Bronchial epithelial cell (primary cell): Measurements from ENCODE around the gene VWA8. TPM values are rescaled to one million over a fixed set of nuclear protein-coding genes. Genes with fewer than 3 reads are reported as not detected.

Experiments used
- DNase-seq: peaks from one replicate; pipeline ENCODE4 v3.0.0-alpha.2; 2010; ENCODE audit warnings: low read depth
- FAIRE-seq: peaks from 2 replicates; lab custom pipeline; 2011; peaks lifted over from hg19 to GRCh38; lab: Jason Lieb, UNC
- H3K27me3 ChIP-seq: 2 replicates; pipeline ENCODE4 v1.5.1; 2011; ENCODE audit warnings: low read length; ENCODE audit not compliant: control insufficient read depth, insufficient read depth
- H3K36me3 ChIP-seq: 2 replicates; pipeline ENCODE4 v1.5.1; 2011; ENCODE audit warnings: low read length; ENCODE audit not compliant: control insufficient read depth, insufficient read depth
- H3K4me3 ChIP-seq: 2 replicates; pipeline ENCODE4 v1.5.1; 2011; ENCODE audit warnings: mild to moderate bottlenecking, low read depth, low read length, control low read depth
- total RNA-seq: library from RNA; depleted of rRNA; stranded (reverse); fragments of >200 nt; gene quantifications from 2 replicates; pipeline ENCODE4 v1.2.1, GENCODE V29; 2014
- TF ChIP-seq, protein P1 (sequence below): IDR thresholded peaks from 2 replicates; pipeline ENCODE4 v1.5.1; 2011; ENCODE audit warnings: mild to moderate bottlenecking, moderate library complexity, low read length, control low read depth, inconsistent platforms; ENCODE audit not compliant: insufficient read depth, severe bottlenecking

The VWA8 gene
- total RNA-seq, 1 donor from 2014 or later: 17.1 TPM

DNA sequence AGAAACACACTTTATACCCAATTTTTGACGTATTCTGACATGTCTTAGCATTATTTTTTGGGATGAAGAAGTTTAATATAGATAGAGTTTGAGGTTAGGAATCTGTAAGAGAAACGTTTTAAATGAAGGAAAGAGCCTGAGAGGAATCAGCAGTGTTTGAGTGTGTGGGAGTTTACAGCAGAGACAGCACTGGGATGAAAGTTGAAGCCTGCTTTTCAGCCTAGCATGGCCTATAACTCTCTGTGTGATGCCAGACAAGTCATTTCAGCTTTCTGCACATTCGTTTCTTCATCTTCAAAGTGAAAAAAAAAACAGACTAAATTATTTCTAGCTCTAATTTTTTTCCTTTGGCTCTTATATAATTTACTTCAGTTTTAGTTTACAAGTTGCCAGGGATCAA, 326.5 kb downstream of the VWA8 start:
- TF ChIP-seq, protein P1, sequence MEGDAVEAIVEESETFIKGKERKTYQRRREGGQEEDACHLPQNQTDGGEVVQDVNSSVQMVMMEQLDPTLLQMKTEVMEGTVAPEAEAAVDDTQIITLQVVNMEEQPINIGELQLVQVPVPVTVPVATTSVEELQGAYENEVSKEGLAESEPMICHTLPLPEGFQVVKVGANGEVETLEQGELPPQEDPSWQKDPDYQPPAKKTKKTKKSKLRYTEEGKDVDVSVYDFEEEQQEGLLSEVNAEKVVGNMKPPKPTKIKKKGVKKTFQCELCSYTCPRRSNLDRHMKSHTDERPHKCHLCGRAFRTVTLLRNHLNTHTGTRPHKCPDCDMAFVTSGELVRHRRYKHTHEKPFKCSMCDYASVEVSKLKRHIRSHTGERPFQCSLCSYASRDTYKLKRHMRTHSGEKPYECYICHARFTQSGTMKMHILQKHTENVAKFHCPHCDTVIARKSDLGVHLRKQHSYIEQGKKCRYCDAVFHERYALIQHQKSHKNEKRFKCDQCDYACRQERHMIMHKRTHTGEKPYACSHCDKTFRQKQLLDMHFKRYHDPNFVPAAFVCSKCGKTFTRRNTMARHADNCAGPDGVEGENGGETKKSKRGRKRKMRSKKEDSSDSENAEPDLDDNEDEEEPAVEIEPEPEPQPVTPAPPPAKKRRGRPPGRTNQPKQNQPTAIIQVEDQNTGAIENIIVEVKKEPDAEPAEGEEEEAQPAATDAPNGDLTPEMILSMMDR: no peak
- Histone ChIP-seq H3K4me3 (no peak overlapping the region), H3K27me3 (no peaks in the 10 kb centered on the region), H3K36me3 (no peaks in the 10 kb centered on the region)
- FAIRE-seq (no peak), DNase-seq (no peak)

- H3K36me3 ChIP-seq: no peaks in the 10 kb centered on the region
- TF ChIP-seq, protein P1: no peak
- no peak for FAIRE-seq
- H3K27me3 ChIP-seq: no peaks in the 10 kb centered on the region
- H3K4me3 ChIP-seq: no peak overlapping the region
- no peak for DNase-seq
These were observed 327.1 kb downstream of the VWA8 start for GRCh38 chr13:41633776-41634175.

DNA sequence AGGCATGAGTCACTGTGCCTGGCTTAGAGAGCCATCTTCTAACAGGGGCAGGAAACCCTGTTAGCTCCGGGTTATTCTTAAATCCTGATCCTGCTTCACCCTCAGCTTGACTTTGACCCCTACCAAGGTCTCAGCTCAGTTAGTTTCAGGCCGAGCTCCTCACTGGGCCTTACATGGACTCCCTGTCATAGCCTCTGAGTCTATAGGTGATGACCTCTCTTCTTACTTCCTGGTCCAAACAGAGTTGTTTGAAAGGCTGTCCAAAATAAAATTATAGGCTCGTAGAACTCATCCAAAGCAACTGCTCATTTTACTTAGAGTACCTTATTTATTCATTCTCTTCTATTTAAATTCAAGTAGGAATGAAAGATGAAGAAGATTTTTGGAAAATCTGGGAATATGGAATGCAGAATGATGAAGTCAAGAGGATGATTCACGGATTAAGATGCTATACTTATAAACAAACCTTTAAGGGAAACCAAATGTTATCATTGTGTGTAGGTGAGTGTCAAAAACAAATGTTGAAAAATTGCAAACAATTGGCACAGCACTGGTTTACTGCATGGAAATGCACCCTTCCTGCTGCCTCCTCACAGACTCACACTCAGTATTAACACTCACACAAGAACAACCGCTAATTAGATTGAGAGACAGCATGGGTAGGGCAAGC, 329.5 kb downstream of the VWA8 start:
- TF ChIP-seq, protein P1: no peak
- Histone ChIP-seq H3K27me3 (no peaks in the 10 kb centered on the region), H3K4me3 (no peak overlapping the region), H3K36me3 (no peaks in the 10 kb centered on the region)
- no peak for FAIRE-seq
- DNase-seq: no peak

DNA sequence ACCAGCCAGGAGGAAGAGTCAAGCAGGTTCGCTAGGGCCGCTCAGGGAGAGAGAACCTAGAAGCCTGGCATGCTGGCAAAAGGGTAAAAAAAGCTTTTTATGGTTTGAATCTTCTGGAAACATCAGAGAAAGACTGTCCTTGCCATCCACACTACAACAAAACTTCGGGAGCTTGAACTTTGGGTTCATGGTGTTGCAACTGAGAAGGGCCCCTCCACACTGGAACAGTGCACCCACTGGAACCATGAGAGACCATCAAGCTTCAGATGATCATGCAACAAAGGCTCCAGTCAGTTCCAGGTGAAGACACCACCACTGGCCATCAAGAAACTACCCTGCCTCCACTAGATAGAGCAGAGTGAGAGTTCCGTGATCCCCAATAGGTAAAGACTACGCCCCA, 333.5 kb downstream of the VWA8 start:
- Histone ChIP-seq H3K36me3 (no peaks in the 10 kb centered on the region), H3K27me3 (no peaks in the 10 kb centered on the region), H3K4me3 (no peak overlapping the region)
- FAIRE-seq: no peak
- no peak for DNase-seq
- TF ChIP-seq, protein P1: no peak

DNA sequence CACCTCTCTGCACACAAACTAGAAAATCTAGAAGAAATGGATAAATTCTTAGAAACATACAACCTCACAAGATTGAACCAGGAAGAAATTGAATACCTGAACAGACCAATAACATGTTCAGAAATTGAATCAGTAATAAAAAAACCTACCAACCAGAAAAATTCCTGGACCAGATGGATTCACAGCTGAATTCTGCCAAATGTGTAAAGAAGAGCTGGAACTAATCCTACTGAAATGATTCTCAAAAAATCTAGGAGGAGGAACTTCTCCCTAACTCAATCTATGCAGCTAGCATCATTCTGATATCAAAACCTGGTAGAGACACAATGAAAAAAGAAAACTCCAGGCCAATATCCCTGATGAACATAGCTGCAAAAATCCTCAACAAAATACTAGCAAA, 336.9 kb downstream of the VWA8 start:
- Histone ChIP-seq H3K4me3 (no peak overlapping the region), H3K27me3 (no peaks in the 10 kb centered on the region), H3K36me3 (no peaks in the 10 kb centered on the region)
- FAIRE-seq (no peak), DNase-seq (no peak)
- TF ChIP-seq, protein P1: no peak
